Tibial artery (tissue), 4 donors: Measurements from ENCODE around the gene ADAMTS18.
"Not testable (repeated sequence)": the region's sequence is repeated elsewhere in the genome, so short reads cannot be mapped to it uniquely, and the experiment has no call there.

Experiments used
- DNase-seq, 2 donors: peaks; one replicate each; pipeline ENCODE4 v3.0.0-alpha.2; 2019
- H3K27ac ChIP-seq, 2 donors: fragments of 200-600 bp; sonication (generic) in 1 of 2; 1 replicate in 1 of 2; 2 replicates in 1 of 2; pipeline ENCODE4 v1.5.1; 2018 to 2019; ENCODE audit warnings: mild to moderate bottlenecking in 1 of 2
- H3K27me3 ChIP-seq, 2 donors: fragments of 200-600 bp; sonication (generic) in 1 of 2; one replicate each; pipeline versions ENCODE4 v1.5.1 to v1.6.0; 2016 to 2019
- H3K36me3 ChIP-seq, 3 donors: fragments of 200-600 bp; sonication (generic) in 2 of 3; one replicate each; pipeline ENCODE4 v1.5.1; 2016 to 2019; ENCODE audit warnings: mild to moderate bottlenecking in 2 of 3
- H3K4me1 ChIP-seq, 4 donors: fragments of 200-600 bp; sonication (generic) in 2 of 4; 1 replicate in 3 of 4; 2 replicates in 1 of 4; pipeline ENCODE4 v1.5.1; 2016 to 2019
- H3K4me3 ChIP-seq, 2 donors: fragments of 200-600 bp; sonication (generic) in 1 of 2; 1 replicate in 1 of 2; 2 replicates in 1 of 2; pipeline ENCODE4 v1.5.1; 2018 to 2019; ENCODE audit warnings: mild to moderate bottlenecking in 2 of 2
- H3K9me3 ChIP-seq, 3 donors: fragments of 200-600 bp; sonication (generic) in 1 of 3; one replicate each; pipeline ENCODE4 v1.5.1; 2016 to 2019
- intact Hi-C: fragments of 100-400 bp; cut with DNase I; formaldehyde crosslinking; loops from one replicate; pipeline ENCODE4 v1.15.0; 2023; ENCODE audit warnings: low total_unique reads
- TF ChIP-seq, protein P1 (sequence below), 2 experiments: fragments of 200-600 bp in 1 of 2; fragments of 450-650 bp in 1 of 2; IDR thresholded peaks; one replicate each; pipeline ENCODE4 v1.5.1; 2017 to 2019; ENCODE audit warnings: antibody characterized with exemption in 2 of 2, mild to moderate bottlenecking in 1 of 2, moderate library complexity in 1 of 2

The ADAMTS18 gene

DNA sequence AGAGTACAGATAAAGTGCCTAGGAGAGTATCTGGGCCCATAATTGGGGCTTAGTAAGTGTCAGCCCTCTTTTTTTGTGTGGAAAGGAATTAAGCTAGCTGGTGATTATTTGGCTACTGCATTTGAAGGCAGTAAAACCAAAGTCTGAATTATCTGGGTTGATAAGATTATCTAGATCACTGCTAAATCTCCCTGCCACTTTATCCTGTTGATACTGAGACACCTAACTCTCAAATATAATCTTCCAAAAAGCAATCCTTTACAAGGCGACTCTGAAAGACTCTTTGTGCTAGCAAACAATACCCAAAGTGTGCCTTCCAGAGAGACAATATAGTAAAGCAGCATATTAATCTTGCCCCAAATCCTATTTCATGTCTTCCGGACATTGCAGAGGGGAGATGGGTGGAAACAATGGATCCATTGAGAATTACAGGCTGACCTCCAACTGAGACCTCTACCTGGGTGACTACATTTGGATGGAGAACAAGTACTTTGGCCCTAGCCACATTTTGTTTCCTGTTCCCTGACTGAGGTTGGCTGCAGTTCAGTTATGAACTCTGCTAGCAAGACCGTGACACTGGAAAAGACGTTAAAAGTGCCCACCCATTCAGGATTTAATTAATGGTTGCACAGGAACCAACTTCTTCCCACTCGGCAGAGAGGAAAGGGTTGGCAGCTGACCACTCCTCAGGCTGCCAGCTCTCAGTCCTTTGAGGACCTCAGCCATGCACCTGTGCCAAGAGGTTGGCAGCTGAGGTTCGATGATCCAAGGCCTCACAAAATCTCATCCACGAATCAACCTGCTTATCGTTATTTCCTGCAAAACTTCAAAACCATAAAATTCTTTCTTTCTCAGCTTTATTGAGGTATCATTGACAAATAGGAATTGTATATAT lies 163.1 kb downstream of the ADAMTS18 start:
- H3K27ac ChIP-seq, result no peak overlapping the region

DNA sequence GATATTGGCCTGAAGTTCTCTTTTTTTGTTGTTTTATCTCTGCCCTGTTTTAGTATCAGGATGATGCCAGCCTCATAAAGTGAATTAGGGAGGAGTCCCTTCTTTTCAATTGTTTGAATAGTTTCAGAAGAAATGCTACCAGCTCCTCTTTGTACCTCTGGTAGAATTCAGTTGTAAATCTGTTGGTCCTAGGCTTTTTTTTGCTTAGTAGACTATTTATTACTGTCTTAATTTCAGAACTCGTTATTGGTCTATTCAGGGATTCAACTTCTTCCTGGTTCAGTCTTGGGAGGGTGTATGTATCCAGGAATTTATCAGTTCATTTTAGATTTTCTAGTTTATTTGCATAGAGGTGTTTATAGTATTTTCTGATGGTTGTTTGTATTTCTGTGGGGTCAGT lies 168.6 kb downstream of the ADAMTS18 start:
- DNase-seq, H3K9me3 ChIP-seq, H3K27me3 ChIP-seq, H3K36me3 ChIP-seq, H3K4me1 ChIP-seq, H3K27ac ChIP-seq, intact Hi-C loops, H3K4me3 ChIP-seq: not testable (repeated sequence)

More for the DNA sequence above, 163.1 kb downstream of the ADAMTS18 start:
- intact Hi-C loops, result no loop called here
- H3K27me3 ChIP-seq, result peaks cover 0 to 4% of the 10 kb centered on the region in 2 donors
- no peak for DNase-seq
- no peaks in the 10 kb centered on the region for H3K9me3 ChIP-seq
- no peaks in the 10 kb centered on the region for H3K4me1 ChIP-seq
- H3K4me3 ChIP-seq, result no peak overlapping the region
- H3K36me3 ChIP-seq, result no peaks in the 10 kb centered on the region
- TF ChIP-seq, protein P1, sequence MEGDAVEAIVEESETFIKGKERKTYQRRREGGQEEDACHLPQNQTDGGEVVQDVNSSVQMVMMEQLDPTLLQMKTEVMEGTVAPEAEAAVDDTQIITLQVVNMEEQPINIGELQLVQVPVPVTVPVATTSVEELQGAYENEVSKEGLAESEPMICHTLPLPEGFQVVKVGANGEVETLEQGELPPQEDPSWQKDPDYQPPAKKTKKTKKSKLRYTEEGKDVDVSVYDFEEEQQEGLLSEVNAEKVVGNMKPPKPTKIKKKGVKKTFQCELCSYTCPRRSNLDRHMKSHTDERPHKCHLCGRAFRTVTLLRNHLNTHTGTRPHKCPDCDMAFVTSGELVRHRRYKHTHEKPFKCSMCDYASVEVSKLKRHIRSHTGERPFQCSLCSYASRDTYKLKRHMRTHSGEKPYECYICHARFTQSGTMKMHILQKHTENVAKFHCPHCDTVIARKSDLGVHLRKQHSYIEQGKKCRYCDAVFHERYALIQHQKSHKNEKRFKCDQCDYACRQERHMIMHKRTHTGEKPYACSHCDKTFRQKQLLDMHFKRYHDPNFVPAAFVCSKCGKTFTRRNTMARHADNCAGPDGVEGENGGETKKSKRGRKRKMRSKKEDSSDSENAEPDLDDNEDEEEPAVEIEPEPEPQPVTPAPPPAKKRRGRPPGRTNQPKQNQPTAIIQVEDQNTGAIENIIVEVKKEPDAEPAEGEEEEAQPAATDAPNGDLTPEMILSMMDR (IDR thresholded peaks at IDR 0.05), result no peak

DNA sequence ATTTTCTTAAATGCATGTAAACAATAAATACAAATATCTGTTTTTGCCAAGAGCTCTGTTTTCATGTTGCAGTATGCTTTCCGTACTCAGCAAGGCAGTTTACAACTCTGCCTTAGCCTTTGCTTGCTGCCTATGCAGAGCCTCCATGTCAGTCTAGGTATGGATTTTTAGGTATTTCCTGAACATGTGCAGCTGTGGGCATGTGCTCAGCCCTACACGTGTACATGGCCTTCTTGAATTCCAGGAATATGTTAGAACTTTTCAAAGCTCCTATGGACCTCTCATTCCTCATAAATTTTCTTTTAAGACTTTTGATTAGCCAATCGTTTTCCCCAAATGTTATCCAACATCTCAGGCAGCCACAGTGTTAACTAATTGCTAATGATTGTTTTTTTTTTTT lies 171.9 kb downstream of the ADAMTS18 start:
- Histone ChIP-seq H3K4me1 (no peaks in the 10 kb centered on the region), H3K27ac (no peak overlapping the region), H3K36me3 (no peaks in the 10 kb centered on the region), H3K27me3 (no peaks in the 10 kb centered on the region), H3K9me3 (peaks cover 0 to 3% (median 0%) of the 10 kb centered on the region in 3 donors), H3K4me3 (no peak overlapping the region)
- TF ChIP-seq, protein P1 (IDR thresholded peaks at IDR 0.05), result no peak
- no peak for DNase-seq
- intact Hi-C loops, result no loop called here

DNA sequence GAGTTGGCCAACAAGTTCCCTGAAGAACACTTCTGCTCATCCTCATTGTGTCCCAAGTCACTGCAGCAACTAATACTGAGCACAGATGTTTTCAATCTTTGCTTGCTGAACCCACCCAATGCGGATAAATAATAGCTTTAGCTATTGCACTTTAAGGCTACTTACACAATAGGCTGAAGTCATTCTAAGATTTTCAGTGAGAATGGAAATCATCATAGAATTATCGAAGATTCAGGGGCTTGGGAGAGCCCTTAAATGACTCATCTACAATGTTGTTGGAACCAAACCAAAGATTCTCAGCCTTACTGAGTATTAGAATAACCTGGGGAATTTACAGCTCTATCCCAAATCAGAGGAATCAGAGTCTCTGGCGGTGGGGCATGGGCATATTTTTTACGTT lies 184.4 kb downstream of the ADAMTS18 start:
- intact Hi-C loops, result no loop called here
- DNase-seq, result no peak
- H3K27ac ChIP-seq, result no peak overlapping the region
- no peaks in the 10 kb centered on the region for H3K36me3 ChIP-seq
- H3K4me3 ChIP-seq, result no peak overlapping the region
- H3K27me3 ChIP-seq, result no peaks in the 10 kb centered on the region
- no peaks in the 10 kb centered on the region for H3K4me1 ChIP-seq
- TF ChIP-seq, protein P1 (IDR thresholded peaks at IDR 0.05), result no peak
- no peaks in the 10 kb centered on the region for H3K9me3 ChIP-seq

DNA sequence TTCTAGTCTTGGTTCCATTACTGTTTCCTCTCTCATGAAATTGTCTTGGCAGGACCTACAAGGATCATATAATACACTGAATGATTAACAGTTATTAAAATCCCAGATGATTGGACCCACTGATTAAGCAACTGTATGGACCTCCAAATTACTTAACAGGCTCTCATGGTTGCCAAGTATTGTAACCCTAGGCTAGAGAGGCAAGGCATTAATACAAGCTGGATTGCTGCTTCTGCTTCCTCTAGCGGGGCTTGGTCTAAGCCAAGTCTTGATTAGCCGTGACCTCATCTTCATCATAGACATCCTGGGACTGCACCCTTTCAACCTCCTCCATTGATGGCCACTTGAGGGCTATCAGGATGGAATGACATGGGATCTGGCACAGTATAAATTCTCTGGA lies 188.7 kb downstream of the ADAMTS18 start:
- no peaks in the 10 kb centered on the region for H3K27me3 ChIP-seq
- H3K4me3 ChIP-seq, result no peak overlapping the region
- intact Hi-C loops, result no loop called here
- no peak overlapping the region for H3K27ac ChIP-seq
- H3K36me3 ChIP-seq, result no peaks in the 10 kb centered on the region
- TF ChIP-seq, protein P1 (IDR thresholded peaks at IDR 0.05), result no peak
- DNase-seq, result no peak
- no peaks in the 10 kb centered on the region for H3K4me1 ChIP-seq
- no peaks in the 10 kb centered on the region for H3K9me3 ChIP-seq

DNA sequence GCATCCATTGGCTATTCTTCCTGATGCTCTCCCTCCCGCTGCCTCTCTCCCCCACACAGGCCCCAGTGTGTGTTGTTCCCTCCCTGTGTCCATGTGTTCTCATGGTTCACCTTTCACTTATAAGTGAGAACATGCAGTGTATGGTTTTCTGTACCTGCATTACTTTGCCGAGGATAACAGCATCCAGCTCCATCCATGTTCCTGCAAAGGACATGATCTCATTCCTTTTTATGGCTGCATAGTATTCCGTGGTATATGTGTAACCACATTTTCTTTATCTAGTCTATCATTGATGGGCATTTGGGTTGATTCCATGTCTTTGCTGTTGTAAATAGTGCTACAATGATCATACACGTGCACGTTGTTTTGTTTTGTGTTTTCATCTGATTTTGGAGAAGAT lies 192.4 kb downstream of the ADAMTS18 start:
- H3K4me3 ChIP-seq, DNase-seq, H3K4me1 ChIP-seq, H3K27ac ChIP-seq, H3K36me3 ChIP-seq, intact Hi-C loops, H3K27me3 ChIP-seq, H3K9me3 ChIP-seq: not testable (repeated sequence)
